ENCODE measurements around the gene PRR13.
"Not testable (repeated sequence)": the region's sequence is repeated elsewhere in the genome, so short reads cannot be mapped to it uniquely, and the experiment has no call there.

Gene PRR13

DNA sequence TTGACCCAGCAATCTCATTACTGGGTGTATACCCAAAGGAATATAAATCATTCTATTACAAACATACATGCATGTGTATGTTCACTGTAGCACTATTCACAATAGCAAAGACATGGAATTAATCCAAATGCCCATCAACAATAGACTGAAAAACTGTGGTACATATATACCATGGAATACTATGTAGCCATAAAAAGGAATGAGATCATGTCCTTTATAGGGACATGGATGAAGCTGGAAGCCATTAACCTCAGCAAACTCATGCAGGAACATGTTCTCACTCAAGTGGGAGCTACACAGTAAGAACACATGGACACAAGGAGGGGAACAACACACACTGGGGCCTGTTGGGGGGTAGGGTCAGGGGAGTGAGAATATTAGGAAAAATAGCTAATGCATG lies 2.0 kb upstream of the PRR13 start:
- DNase-seq = not testable (repeated sequence)

DNA sequence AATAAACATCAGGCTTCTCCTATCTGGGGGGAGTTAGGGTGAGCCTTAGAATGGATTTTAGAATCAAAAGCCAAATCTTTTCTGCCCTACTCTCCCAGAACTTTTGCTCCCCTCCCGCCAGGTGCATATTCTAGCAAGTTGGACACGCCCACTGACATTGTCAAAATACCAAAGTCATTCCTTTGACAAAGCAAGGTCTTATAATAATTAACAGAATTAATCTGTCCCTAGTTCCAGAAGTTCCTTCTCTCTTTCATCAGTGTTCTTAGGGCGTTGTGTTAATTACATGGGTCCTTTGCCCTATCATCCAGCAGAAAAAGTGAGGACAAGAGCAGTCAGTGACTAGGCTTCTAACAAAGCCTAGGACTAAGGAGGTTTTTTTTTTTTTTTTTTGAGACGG lies 2.4 kb downstream of the PRR13 start:
- DNase-seq = no peak

DNA sequence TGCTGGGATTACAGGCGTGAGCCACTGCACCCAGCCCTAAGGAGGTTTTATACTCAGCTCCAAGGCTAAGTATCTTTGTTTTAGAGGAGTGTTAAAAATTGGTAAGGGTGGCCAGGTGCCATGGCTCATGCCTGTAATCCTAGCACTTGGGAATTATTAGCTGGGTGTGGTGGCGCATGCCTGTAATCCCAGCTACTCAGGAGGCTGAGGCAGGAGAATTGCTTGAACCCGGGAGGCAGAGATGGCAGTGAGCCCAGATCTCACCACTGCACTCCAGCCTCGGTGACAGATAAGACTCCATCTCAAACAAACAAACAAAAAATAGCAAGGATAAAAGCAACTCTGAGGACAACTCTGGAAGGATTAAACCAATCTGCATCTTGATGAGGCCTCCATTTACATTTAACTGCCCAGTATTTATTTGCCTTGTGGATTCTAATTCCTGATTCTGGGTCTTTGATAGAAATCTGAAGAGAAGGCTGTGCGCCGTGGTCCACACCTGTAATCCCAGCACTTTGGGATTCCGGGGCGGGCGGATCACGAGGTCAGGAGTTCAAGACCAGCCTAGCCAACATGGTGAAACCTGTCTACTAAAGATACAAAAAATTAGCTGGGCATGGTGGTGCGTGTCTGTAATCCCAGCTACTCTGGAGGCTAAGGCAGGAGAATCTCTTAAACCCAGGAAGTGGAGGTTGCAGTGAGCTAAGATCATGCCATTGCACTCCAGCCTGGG lies 3.2 kb downstream of the PRR13 start:
- not testable (repeated sequence) for DNase-seq

- no peak for DNase-seq
Measured at GRCh38 chr12:53450936-53451335, 9.4 kb downstream of the PRR13 start.

- peak; percentile 98 for DNase-seq
Measured at GRCh38 chr12:53451661-53452158, 10.2 kb downstream of the PRR13 start, which contains the start of gene PCBP2. Gene PCBP2, plus strand, starts transcription at chr12:53452102. Its CDS starts 2,699 bp downstream, at chr12:53454801.

GRCh38 chr12:53452159-53453077 lies 10.9 kb downstream of the PRR13 start:
- peak; percentile 76 for DNase-seq

DNA sequence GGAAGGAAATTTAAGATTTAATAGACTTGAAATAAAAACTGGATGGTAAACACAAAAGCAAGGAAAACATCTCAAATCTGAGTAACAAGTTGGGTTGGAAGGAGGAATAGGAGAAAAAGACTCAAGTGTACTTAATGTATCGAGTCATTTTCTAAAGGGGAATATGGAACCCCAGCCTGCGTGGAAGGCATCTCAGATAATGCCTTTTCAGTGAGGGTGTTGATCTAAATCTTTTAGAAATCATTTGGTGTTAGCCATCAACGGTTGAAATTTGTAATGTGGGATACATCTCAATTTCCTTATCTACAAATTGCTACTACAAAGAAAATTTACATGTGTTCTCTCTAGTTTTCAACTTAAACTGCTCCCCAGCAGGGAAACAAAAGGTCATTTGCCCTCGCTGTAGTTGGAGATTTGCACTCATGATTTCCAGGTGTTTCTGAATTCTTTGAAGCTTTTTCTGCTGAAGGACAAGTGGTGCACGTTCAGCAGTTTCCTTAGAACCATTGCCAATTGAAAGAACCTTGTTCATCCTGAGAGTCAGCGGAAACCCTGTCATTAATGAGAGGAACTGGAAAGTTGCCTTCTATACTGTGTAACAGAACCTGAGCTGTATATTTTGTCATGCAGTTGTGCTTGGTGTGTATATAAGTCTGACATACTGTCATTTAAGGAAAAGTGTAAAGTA lies 12.6 kb downstream of the PRR13 start:
- no peak for DNase-seq

GRCh38 chr12:53454707-53455106 lies 13.2 kb downstream of the PRR13 start:
- DNase-seq = no peak

DNA sequence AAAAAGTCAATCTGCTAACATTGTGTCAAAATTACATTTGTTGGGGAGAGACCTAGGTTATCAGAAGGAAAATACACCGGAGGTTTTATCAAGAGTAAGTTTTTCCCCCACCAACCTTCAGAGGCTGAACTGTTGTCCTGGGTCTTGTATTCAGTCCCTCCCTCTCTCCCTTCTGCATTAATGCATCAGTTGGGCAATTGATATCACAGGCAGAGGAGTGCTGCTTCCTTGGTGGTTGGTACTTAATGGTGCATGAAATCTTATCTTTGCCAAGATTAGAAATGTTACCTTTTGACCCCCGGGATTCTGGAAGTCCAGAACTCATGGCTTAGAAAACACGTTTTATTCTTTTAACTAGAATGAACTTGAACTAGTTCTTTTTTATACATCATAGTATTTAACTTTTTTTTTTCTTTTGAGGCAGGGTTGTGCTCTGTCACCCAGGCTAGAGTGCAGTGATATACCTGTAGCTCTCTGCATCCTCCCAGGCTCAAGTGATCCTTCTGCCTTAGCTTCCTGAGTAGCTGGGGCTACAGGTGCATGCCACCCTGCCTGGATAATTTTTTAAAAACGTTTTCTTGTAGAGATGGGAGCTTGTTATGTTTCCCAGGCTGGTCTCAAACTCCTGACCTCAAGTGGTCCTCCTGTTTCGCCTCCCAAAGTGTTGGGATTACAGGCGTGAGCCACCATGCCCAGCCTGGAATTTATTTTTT lies 15.3 kb downstream of the PRR13 start:
- no peak for DNase-seq

DNA sequence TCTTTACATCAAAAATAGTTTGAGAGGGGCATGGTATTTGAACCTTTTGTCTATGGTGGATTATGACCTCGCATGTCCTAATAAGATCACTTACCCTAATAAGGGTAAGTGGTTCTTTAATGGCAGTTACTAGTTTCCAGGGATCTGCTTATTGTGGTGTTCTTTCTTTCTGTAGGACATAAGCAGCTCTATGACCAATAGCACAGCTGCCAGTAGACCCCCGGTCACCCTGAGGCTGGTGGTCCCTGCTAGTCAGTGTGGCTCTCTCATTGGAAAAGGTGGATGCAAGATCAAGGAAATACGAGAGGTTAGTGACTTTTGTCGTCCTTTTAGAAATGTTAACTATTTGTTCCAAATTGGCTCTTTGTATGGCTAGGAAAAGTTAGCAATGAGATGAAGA lies 17.6 kb downstream of the PRR13 start:
- no peak for DNase-seq

GRCh38 chr12:53461059-53461458 lies 19.5 kb downstream of the PRR13 start:
- no peak for DNase-seq

- DNase-seq = no peak
Measured at GRCh38 chr12:53461591-53461990, 20.1 kb downstream of the PRR13 start.

DNA sequence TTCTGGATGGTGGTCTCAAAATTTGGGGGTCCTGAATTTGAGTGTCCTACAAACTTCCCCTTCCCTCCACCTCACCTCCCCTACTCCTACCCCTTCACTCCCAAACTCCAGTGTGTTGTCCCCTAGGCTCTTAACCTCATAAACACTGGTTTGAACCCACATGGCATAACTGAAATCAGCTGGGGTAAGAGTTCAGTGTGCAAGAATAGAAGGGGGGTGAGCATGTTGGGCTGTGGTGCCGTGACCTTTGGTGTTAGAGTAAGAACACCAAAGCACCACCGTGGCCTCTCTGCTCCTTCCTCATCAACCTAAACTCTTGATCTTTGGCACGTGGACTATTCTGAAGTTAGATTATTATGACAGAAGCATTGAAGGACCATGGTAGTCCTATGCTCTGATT lies 21.4 kb downstream of the PRR13 start:
- no peak for DNase-seq

GRCh38 chr12:53463802-53464560 lies 22.4 kb downstream of the PRR13 start:
- DNase-seq = no peak

DNA sequence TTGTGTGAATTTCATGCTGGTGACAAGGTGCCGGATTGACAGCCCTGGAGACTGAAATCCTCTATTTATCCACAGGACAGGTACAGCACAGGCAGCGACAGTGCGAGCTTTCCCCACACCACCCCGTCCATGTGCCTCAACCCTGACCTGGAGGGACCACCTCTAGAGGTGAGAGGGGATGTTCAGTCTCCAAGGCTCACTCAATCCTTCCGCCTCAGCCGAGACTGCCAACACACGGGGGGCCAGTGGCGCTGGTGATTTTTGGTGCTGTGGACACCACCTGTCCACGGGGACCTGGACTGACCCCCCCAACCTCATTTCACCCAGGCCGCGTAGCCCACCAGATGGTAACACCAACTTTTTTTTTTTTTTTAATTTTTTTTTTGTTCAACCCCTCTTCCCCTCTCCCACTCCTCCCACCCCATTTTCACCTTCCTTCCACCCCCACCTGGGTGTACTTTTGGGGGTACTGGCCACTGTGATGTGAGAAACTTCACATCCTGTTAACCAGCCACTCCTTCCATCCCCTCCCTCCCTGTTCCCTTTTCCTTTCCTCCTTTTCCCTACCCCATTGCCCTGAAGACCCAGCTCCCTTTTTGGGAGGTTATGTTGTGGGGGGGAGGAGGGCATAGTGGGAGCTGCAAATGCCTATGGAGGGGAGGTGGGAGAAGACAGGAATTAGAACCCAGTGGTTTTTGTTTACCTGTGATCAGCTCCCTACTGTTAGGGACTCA lies 23.3 kb downstream of the PRR13 start:
- no peak for DNase-seq

GRCh38 chr12:53465679-53466078 lies 24.1 kb downstream of the PRR13 start:
- DNase-seq = no peak

DNA sequence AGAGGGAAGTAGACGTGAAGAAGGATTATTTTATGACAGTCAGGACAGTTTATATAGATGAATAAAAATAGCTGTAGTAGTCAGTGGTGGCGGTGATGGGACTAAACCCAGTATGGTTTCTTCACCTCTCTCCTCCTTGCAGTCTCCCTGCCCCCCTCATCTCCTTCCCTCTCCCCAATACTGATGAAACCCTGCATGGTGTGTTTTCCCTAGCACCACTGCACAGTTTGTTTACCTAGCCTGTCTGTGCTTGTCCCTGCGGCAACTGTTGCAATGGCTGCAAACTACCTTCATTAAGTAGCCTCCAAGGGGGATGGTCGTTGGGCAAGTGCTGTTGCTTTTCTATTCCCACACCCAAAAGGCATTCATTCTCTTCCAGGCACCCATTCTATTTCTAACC lies 25.1 kb downstream of the PRR13 start:
- no peak for DNase-seq

- DNase-seq = no peak
Measured at GRCh38 chr12:53467082-53467481, 25.5 kb downstream of the PRR13 start.

DNA sequence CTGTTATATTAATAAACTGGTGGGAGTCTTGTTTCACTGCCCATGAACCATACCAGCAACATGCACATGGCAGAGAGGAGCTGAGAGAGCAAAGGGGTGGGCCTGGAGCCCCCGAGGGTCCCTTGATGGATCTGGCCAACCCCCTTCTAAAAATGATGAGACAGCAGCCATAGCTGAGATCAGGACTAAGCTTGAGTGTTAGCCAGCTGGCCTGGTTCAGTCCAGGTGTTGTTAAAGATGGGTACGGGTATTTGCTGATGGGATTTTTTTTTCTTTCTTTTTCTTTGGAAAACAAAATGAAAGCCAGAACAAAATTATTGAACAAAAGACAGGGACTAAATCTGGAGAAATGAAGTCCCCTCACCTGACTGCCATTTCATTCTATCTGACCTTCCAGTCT lies 26.3 kb downstream of the PRR13 start:
- no peak for DNase-seq

DNA sequence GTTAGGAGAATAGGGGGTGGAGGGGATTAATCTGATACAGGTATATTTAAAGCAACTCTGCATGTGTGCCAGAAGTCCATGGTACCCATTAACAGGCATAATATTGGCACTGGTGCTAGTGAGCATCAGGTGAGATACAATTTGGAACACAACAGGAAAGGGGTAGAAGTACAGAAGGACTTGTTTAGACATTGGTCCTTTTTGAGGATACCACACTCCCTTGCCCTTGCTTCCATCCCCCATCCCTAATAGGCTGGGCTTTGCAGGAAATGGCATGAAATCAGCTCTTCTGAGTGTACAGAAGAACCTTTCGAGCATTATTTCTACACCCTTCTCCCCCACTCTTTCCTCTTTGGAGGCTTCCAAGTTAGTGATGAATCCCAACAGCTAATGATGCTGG lies 26.7 kb downstream of the PRR13 start:
- DNase-seq = no peak

GRCh38 chr12:53472056-53472582 lies 30.6 kb downstream of the PRR13 start:
- no peak for DNase-seq

All from activated CD4-positive, alpha-beta T cell treated with anti-CD3 and anti-CD28 coated beads for 48 hours (primary cell).